ENCODE data around the gene CRNN. TPM values are rescaled to one million over a fixed set of nuclear protein-coding genes. Genes with fewer than 3 reads are reported as not detected.

The CRNN gene
- total RNA-seq, 2 experiments from 2014 or later, result not detected

GRCh38 chr1:152427458-152427857, 13.4 kb upstream of the CRNN start:
- POLR2A ChIA-PET, result no interaction called here
- intact Hi-C loops (cut with micrococcal nuclease), result no loop called here
- CTCF ChIA-PET, result interaction anchor here (1.2 to 2.6 kb wide), 2 partner anchors 14 to 31 kb away, joined by 6 to 9 read pairs; no protein-coding TSS in a partner anchor
- H3K36me3 Mint-ChIP-seq (ENCODE audit: low read depth), result no peaks in the 10 kb centered on the region
- TF ChIP-seq, protein P1, sequence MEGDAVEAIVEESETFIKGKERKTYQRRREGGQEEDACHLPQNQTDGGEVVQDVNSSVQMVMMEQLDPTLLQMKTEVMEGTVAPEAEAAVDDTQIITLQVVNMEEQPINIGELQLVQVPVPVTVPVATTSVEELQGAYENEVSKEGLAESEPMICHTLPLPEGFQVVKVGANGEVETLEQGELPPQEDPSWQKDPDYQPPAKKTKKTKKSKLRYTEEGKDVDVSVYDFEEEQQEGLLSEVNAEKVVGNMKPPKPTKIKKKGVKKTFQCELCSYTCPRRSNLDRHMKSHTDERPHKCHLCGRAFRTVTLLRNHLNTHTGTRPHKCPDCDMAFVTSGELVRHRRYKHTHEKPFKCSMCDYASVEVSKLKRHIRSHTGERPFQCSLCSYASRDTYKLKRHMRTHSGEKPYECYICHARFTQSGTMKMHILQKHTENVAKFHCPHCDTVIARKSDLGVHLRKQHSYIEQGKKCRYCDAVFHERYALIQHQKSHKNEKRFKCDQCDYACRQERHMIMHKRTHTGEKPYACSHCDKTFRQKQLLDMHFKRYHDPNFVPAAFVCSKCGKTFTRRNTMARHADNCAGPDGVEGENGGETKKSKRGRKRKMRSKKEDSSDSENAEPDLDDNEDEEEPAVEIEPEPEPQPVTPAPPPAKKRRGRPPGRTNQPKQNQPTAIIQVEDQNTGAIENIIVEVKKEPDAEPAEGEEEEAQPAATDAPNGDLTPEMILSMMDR (IDR thresholded peaks at IDR 0.05), result no peak
- no peak for DNase-seq
- ATAC-seq, result no peak
- H3K27ac Mint-ChIP-seq, result no peak overlapping the region
- no peak overlapping the region for H3K4me3 Mint-ChIP-seq
- H3K4me1 Mint-ChIP-seq (ENCODE audit: low read depth), result no peaks in the 10 kb centered on the region
- H3K27me3 Mint-ChIP-seq, result no peaks in the 10 kb centered on the region
- peaks cover 5% of the 10 kb centered on the region for H3K9me3 Mint-ChIP-seq

- Mint-ChIP-seq H3K36me3 (ENCODE audit: low read depth) (no peaks in the 10 kb centered on the region), H3K27me3 (no peaks in the 10 kb centered on the region), H3K4me1 (ENCODE audit: low read depth) (no peaks in the 10 kb centered on the region), H3K27ac (no peak overlapping the region), H3K9me3 (peaks cover 6% of the 10 kb centered on the region), H3K4me3 (no peak overlapping the region)
- POLR2A ChIA-PET, result no interaction called here
- CTCF ChIA-PET, result interaction anchor here (1.2 to 2.6 kb wide), 3 partner anchors 14 to 33 kb away, joined by 3 to 9 read pairs (median 6); no protein-coding TSS in a partner anchor
- intact Hi-C loops (cut with micrococcal nuclease), result no loop called here
- ATAC-seq (no peak), DNase-seq (no peak)
- TF ChIP-seq, protein P1 (IDR thresholded peaks at IDR 0.05), result no peak
Measured at GRCh38 chr1:152426731-152427130, 12.7 kb upstream of the CRNN start.

- Mint-ChIP-seq H3K4me1 (ENCODE audit: low read depth) (no peaks in the 10 kb centered on the region), H3K27ac (no peak overlapping the region), H3K27me3 (peaks cover 6% of the 10 kb centered on the region), H3K36me3 (ENCODE audit: low read depth) (no peaks in the 10 kb centered on the region), H3K4me3 (no peak overlapping the region), H3K9me3 (peaks cover 6% of the 10 kb centered on the region)
- POLR2A ChIA-PET, result no interaction called here
- no peak for ATAC-seq
- CTCF ChIA-PET, result no interaction called here
- TF ChIP-seq, protein P1 (IDR thresholded peaks at IDR 0.05), result no peak
- DNase-seq, result no peak
- intact Hi-C loops (cut with micrococcal nuclease), result no loop called here
Measured at GRCh38 chr1:152419917-152420316, 5.9 kb upstream of the CRNN start.

DNA sequence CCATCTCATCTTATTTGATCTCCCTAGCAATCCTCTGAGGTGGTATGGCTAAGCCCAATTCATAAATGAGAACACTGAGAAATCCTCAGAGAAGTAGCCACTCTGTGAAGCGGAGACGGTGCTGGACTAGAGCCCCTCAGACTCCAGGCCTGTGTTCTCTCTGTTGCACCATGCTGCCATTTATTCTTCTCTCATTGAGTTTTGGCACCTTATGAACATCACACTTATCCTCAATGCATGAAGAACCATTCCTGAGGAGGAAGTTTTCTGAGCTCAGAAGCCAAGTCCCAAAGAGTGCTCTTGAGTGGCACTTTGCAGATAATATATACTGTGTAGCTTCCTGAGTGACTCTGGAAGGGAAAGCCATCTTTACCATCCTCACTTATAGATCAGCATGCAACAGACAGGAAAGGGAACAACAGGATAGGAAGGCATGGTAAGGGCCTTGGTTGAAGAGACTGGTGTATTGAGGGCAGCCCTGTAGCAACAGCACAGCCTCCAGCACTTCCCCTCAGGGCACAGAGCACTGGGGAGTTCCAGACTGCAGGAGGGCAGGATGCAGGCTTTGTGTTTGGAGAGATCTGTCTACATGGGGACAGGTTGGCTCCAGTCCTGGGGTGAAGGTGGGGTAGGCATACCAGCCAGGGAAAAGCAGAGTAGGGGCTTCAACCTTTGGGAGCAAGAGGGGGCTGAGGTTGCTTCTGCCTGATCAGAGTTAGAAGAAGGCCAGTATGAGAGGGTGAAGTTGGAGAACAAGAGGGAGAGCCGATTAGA, 1.6 kb upstream of the CRNN start:
- TF ChIP-seq, protein P1 (IDR thresholded peaks at IDR 0.05), result no peak
- CTCF ChIA-PET, result interaction anchor here (1.8 kb wide), 1 partner anchor 25 kb away, joined by 4 read pairs; no protein-coding TSS in a partner anchor

DNA sequence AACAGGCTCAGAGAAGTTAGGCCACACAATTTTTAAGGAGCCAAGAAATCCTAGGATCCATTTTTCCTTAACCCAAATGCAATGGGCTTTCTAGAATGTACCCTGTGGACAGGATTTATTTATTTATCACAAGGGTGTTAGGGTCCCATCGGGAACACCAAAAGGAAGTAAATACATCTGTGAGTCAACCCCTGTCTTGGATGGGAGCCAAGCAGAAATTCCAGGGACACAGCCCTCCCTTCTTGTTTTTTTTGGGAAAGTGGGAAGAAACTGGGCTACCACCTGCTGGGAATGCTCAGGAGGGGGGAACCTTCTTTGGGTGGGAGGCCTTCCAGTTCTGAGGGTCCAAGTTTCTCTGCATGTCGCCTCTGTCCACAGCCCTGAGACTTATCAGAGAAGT, 1.3 kb downstream of the CRNN start:
- Mint-ChIP-seq H3K36me3 (ENCODE audit: low read depth) (no peaks in the 10 kb centered on the region), H3K27me3 (peaks cover 12% of the 10 kb centered on the region), H3K27ac (no peak overlapping the region), H3K4me1 (ENCODE audit: low read depth) (no peaks in the 10 kb centered on the region), H3K9me3 (no peaks in the 10 kb centered on the region), H3K4me3 (no peak overlapping the region)
- POLR2A ChIA-PET, result no interaction called here
- CTCF ChIA-PET, result no interaction called here
- TF ChIP-seq, protein P1 (IDR thresholded peaks at IDR 0.05), result no peak
- intact Hi-C loops (cut with micrococcal nuclease), result no loop called here
- no peak for ATAC-seq
- DNase-seq, result no peak

More for the DNA sequence above, 1.6 kb upstream of the CRNN start:
- intact Hi-C loops (cut with micrococcal nuclease), result no loop called here
- ATAC-seq, result no peak
- Mint-ChIP-seq H3K9me3 (no peaks in the 10 kb centered on the region), H3K27ac (no peak overlapping the region), H3K4me1 (ENCODE audit: low read depth) (no peaks in the 10 kb centered on the region), H3K4me3 (no peak overlapping the region), H3K27me3 (peaks cover 9% of the 10 kb centered on the region), H3K36me3 (ENCODE audit: low read depth) (no peaks in the 10 kb centered on the region)
- DNase-seq, result no peak
- POLR2A ChIA-PET, result no interaction called here
